Measurements from ENCODE around the gene CCDC85B. TPM values are rescaled to one million over a fixed set of nuclear protein-coding genes. Genes with fewer than 3 reads are reported as not detected.

CCDC85B gene
- 21.7 to 51.3 TPM (median 42.0 TPM) in 5 replicates for total RNA-seq (2022; extraction: Qiagen RNA extraction; ENCODE audit: low read depth)

DNA sequence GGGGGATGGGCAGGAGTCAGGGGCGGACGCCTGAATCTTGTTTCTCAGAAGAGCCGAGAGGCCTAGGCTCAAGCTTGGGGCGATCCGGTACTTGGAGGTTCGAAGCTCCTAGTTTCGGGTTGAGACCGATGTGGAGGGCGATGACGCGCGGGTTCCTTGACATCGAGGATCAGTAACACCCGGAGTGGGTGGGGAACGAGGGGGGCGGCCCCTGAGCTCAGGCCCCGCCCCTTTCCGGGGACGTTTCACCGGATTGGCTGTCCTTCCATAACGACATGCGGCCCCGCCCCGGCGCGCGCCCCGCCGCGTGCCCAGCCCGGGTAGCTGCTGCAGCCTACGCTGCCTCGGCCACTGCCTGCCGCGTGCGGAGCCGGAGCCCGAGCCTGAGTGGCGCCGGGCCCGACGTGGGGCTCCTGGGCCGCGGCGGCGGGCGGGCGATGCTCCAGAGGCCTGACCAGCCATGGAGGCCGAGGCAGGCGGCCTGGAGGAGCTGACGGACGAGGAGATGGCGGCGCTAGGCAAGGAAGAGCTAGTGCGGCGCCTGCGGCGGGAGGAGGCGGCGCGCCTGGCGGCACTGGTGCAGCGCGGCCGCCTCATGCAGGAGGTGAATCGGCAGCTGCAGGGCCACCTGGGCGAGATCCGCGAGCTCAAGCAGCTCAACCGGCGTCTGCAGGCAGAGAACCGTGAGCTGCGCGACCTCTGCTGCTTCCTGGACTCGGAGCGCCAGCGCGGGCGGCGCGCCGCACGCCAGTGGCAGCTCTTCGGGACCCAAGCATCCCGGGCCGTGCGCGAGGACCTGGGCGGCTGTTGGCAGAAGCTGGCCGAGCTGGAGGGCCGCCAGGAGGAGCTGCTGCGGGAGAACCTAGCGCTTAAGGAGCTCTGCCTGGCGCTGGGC lies at the start of gene CCDC85B:
CCDC85B (plus strand) TSS at position 350 of the 895 bp plus-strand sequence; CDS start at position 461, 111 bp downstream.

DNA sequence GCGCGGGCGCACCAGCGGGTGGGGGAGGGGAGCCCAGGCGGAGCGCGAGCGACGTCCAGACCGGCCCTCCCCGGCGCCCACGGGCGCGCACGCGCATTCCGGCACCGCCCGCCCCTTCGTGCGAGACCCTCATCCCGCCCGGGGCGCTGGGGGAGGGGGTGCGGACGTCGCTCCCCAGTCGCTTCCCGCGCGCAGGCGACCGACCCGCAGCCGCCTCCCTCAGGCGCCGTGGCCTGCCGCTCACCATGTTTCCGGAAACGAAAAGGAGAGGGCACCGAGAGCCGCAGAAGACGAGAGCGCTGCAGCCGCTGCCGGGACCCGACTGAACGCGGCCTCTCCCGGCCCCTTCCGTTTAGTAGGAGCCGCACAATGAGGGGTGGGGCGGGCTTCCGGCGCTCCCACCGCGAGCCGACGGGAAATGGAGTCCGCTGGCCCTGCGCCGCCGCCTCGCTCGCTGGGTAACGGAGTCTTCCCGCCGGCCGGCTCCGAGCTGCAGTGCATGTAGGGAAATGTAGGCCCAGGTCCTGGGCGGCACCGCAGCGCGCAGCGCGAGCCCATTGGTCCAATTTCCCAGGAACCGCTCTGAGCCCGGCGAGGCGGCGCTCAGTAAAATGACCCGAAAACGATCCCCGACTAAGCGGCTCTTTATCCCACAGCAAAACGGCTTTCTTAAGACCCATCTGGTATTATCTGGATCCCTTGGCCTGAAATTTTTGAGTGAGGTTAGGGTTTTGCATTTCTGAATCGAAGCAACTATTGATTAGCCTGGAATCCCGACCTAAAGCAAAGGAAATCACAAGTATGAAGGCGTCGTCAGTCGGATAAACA lies 32.4 kb upstream of the CCDC85B start, which contains the start of gene CFL1:
CFL1 (minus strand) TSS at position 328 of the 828 bp plus-strand sequence; CDS start at position 247, 81 bp downstream.

GRCh38 chr11:65860278-65861164 lies 30.0 kb upstream of the CCDC85B start, which contains the start of gene MUS81:
MUS81 (plus strand) TSS chr11:65860433; CDS start chr11:65860754, 321 bp downstream.

DNA sequence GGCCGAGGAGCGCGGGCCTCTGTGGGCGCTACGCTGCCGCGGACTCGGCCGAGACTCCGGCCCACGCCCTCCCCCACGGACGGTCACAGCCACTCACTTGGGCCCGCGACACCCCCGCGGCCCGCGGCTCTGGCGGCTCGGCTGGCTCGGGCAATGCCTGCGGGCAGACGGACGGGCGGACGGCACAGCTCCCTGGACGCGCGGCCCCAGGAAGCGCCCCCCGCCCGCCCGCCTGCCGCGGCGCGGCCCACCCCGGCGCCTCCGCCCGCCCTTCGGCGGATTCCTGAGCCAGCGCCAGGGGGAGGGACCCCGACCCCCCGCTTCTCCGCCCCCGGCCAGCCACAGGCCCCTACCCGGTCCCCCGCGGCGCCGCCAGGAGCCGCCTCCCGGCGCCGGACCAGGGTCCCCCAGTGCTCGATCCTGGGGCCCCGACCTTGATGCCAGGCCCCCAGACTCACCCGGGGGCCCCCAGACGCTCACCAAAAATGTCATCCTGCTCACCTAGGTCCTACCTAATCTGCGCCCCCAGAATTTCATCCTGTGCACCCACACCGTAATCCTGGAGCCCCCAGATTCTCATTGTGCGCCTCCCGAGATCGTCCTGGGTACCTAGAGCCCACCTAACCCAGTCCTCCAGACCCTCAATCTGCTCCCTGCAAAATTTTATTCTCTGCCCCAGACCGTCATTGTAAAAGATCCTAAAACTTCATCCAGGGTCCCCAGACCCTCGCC lies 17.7 kb upstream of the CCDC85B start, which contains the start of gene EFEMP2:
EFEMP2 (minus strand) TSS at position 215 of the 732 bp plus-strand sequence. CDS start 446 bp downstream, outside the sequence.

DNA sequence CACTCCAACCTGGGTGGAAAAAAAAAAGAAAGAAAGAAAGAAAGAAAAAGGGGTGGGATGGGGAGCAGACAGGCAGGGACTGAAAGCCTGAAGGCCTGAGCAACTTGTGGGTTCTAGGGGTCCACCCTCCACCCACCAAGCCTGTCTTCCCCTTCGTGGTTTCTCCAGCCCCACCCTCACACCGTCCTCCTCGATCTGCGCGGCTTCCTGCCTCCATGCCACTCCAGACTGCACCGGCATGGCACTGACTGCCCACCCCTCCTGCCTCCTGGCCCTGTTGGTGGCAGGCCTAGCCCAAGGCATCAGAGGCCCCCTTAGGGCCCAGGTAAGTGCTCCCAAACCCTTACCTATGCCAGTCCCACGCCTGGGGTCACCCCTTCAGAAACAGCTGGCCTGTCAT lies 10.9 kb upstream of the CCDC85B start, which contains the start of gene CTSW:
CTSW (plus strand) TSS at position 221 of the 400 bp plus-strand sequence; CDS start at position 239, 18 bp downstream.

DNA sequence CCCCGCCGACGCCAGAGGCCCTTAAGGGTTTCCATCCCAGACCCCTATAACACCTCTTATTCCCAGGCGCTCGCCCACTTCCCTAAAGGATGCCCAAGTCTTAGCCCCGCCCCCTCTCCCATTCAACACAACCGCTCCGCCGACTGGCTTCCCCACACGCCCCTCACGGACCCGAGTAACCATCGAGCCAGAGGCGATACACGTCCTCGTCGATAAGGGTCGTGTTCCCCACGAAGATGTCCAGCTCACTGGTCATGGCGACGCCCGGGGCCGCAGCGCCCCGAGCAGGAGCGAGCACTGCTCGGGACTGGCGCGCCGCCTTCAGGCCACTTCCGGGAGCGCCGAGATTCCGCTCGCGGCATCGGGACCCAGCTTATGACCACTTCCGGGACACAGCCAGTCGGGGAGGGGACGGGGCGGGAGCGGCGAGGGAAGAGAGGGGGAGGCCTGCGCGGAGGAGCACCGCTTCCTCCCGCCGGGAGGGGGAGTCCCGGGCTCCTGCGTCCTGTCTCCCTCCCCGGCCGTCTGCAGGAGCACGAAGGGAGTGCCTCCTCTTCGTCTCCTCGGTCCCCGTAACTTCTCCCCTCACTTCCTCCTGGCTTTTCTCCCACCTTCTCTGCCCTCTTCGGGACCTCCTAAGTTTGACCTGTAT lies 2.2 kb upstream of the CCDC85B start, which contains the start of gene FIBP:
FIBP (minus strand) TSS at position 309 of the 652 bp plus-strand sequence; CDS start at position 256, 53 bp downstream.

DNA sequence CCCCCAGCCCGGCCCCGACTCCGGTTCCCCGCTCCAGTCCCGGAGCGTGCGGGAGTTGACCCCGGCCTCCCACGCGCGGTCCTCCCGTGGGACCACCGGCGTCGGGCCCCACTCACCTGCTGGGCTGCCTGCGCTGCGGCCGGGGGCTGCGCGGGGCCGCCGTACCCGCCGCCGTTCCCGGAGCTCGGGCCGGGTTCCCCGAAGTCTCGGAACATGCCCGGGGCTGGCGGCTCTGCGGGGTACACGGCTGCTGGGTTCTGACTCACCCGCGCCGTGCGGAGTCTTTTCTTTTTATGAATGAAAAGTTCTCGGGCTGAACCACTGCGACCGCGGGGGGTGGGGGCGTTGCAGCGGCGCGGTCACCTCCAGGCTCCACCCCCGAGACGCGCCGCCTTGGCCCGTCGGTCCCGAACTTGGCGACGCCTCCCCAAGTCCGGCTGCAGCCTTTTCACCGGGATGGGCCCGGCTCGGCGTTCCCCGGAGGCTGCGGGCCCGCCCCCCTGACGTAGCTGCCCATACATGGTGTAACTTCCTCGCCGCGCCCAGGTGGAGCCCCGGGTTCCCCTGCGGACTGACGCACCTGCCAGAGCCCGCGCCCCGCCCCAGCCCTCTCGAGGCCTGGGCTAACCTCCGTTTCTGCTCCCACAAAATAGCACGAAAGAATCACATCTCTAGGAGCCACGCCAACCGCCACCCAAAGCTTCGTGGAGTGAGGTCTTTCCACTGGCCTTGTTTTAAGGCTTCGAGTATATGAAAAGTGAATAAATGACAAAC lies 9.8 kb downstream of the CCDC85B start, which contains the start of gene FOSL1:
FOSL1 (minus strand) TSS at position 264 of the 774 bp plus-strand sequence; CDS start at position 215, 49 bp downstream.

GRCh38 chr11:65918211-65919140 lies 28.0 kb downstream of the CCDC85B start, which contains the start of gene C11orf68:
C11orf68 (minus strand) TSS chr11:65919062; CDS start chr11:65919031, 31 bp downstream.

DNA sequence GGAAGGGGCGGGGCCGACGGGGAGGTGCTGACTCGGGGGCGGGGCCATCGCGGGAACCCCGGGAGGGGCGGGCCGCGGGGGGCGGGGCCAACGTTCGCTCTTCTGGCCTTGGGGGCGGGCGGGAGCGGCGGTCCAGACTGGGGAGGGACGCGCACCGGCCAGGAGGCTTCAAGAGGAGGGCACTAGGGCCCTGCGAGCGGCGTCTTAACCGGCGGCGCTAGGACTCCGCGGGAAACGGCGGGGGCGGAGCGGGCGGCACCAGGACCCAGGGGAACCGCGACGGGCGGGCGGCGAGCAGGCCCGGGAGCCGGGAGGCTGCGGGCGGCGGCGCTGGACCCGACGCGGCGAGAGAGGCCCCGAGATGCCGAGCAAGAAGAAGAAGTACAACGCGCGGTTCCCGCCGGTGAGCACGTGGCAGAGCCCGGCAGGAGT lies 28.7 kb downstream of the CCDC85B start, which contains the start of gene DRAP1:
DRAP1 (plus strand) TSS at position 286 of the 432 bp plus-strand sequence; CDS start at position 362, 76 bp downstream.

Other genes with a start within 250 kb of the CCDC85B start
- 74.4 to 83.8 TPM (median 81.1 TPM) in 5 replicates for gene RELA, start 227.8 kb upstream of the CCDC85B start, total RNA-seq (2022; extraction: Qiagen RNA extraction; ENCODE audit: low read depth)
- 44.8 to 54.2 TPM (median 47.0 TPM) in 5 replicates for gene KAT5, start 178.4 kb upstream of the CCDC85B start, total RNA-seq (2022; extraction: Qiagen RNA extraction; ENCODE audit: low read depth)
- 23.8 to 48.1 TPM (median 44.1 TPM) in 5 replicates for gene RNASEH2C, start 169.9 kb upstream of the CCDC85B start, total RNA-seq (2022; extraction: Qiagen RNA extraction; ENCODE audit: low read depth)
- gene AP5B1, start 109.7 kb upstream of the CCDC85B start, total RNA-seq (2022; extraction: Qiagen RNA extraction; ENCODE audit: low read depth), result 10.0 to 13.8 TPM (median 11.8 TPM) in 5 replicates
- gene OVOL1, start 103.6 kb upstream of the CCDC85B start, total RNA-seq (2022; extraction: Qiagen RNA extraction; ENCODE audit: low read depth), result 0.02 to 0.08 TPM (median 0.02 TPM) in 3 of 5 replicates, not detected in the others
- gene SNX32, start 56.7 kb upstream of the CCDC85B start, total RNA-seq (2022; extraction: Qiagen RNA extraction; ENCODE audit: low read depth), result 0.06 to 0.14 TPM (median 0.11 TPM) in 4 of 5 replicates, not detected in the other
- 2,114 to 2,300 TPM (median 2,193 TPM) in 5 replicates for gene CFL1, start 32.5 kb upstream of the CCDC85B start, total RNA-seq (2022; extraction: Qiagen RNA extraction; ENCODE audit: low read depth)
- gene MUS81, start 30.2 kb upstream of the CCDC85B start, total RNA-seq (2022; extraction: Qiagen RNA extraction; ENCODE audit: low read depth), result 24.8 to 34.5 TPM (median 33.9 TPM) in 5 replicates
- gene EFEMP2, start 17.9 kb upstream of the CCDC85B start, total RNA-seq (2022; extraction: Qiagen RNA extraction; ENCODE audit: low read depth), result 0.67 to 2.1 TPM (median 1.4 TPM) in 5 replicates
- 0.09 TPM in 1 of 5 replicates, not detected in the others for gene CTSW, start 10.8 kb upstream of the CCDC85B start, total RNA-seq (2022; extraction: Qiagen RNA extraction; ENCODE audit: low read depth)
- gene FIBP, start 2.2 kb upstream of the CCDC85B start, total RNA-seq (2022; extraction: Qiagen RNA extraction; ENCODE audit: low read depth), result 74.2 to 92.5 TPM (median 85.4 TPM) in 5 replicates
- 176 to 296 TPM (median 205 TPM) in 5 replicates for gene FOSL1, start 9.7 kb downstream of the CCDC85B start, total RNA-seq (2022; extraction: Qiagen RNA extraction; ENCODE audit: low read depth)
- gene C11orf68, start 28.4 kb downstream of the CCDC85B start, total RNA-seq (2022; extraction: Qiagen RNA extraction; ENCODE audit: low read depth), result 58.3 to 75.5 TPM (median 60.6 TPM) in 5 replicates
- 204 to 286 TPM (median 228 TPM) in 5 replicates for gene DRAP1, start 28.8 kb downstream of the CCDC85B start, total RNA-seq (2022; extraction: Qiagen RNA extraction; ENCODE audit: low read depth)
- gene TSGA10IP, start 54.8 kb downstream of the CCDC85B start, total RNA-seq (2022; extraction: Qiagen RNA extraction; ENCODE audit: low read depth), result not detected in 5 replicates
- 43.7 to 71.8 TPM (median 59.1 TPM) in 5 replicates for gene SART1, start 71.1 kb downstream of the CCDC85B start, total RNA-seq (2022; extraction: Qiagen RNA extraction; ENCODE audit: low read depth)
- gene EIF1AD, start 111.5 kb downstream of the CCDC85B start, total RNA-seq (2022; extraction: Qiagen RNA extraction; ENCODE audit: low read depth), result 41.2 to 48.0 TPM (median 43.0 TPM) in 5 replicates
- gene BANF1, start 111.8 kb downstream of the CCDC85B start, total RNA-seq (2022; extraction: Qiagen RNA extraction; ENCODE audit: low read depth), result 374 to 484 TPM (median 463 TPM) in 5 replicates
- gene CST6, start 121.3 kb downstream of the CCDC85B start, total RNA-seq (2022; extraction: Qiagen RNA extraction; ENCODE audit: low read depth), result not detected in 5 replicates
- gene CATSPER1, start 135.8 kb downstream of the CCDC85B start, total RNA-seq (2022; extraction: Qiagen RNA extraction; ENCODE audit: low read depth), result 0.53 to 2.1 TPM (median 1.5 TPM) in 5 replicates
- not detected in 5 replicates for gene GAL3ST3, start 158.5 kb downstream of the CCDC85B start, total RNA-seq (2022; extraction: Qiagen RNA extraction; ENCODE audit: low read depth)
- 168 to 185 TPM (median 175 TPM) in 5 replicates for gene SF3B2, start 161.7 kb downstream of the CCDC85B start, total RNA-seq (2022; extraction: Qiagen RNA extraction; ENCODE audit: low read depth)
- 49.5 to 72.3 TPM (median 60.7 TPM) in 5 replicates for gene PACS1, start 179.6 kb downstream of the CCDC85B start, total RNA-seq (2022; extraction: Qiagen RNA extraction; ENCODE audit: low read depth)

Data from A549 treated with DMSO at 1 μM for 4 hours (cell line).